CD4-positive, alpha-beta T cell treated with Interleukin-2 at 100 ng/mL for 4 hours (primary cell): ENCODE results near the gene ITGAL.
"Not testable (repeated sequence)": the region's sequence is repeated elsewhere in the genome, so short reads cannot be mapped to it uniquely, and the experiment has no call there.

Experiments
- DNase-seq: peaks from one replicate; pipeline ENCODE4 v3.0.0-alpha.2; 2020; ENCODE audit warnings: low spot score

Gene ITGAL

DNA sequence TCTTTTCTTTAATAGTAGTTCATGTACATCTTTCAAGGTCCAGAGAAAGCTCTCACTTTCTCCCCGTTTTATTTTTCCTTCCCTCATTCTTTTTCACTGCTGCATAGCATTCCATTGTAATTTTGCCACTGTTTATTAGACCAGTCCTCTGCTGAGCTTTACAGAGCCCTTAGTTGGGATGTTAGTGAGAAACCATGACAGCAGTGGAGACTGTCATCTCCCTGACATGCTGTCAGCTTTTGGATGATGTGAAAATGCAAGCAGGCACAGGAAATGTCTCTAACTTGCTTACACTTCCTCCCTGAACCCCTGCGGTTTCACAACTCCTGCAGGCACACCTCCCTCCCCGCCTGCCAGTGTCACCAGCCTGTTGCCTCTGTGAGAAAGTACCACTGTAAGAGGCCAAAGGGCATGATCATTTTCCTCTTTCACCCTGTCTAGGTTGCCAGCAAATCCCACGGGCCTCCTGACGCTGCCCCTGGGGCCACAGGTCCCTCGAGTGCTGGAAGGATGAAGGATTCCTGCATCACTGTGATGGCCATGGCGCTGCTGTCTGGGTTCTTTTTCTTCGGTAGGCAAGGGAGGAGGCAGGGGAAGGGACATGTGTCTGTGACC, at the start of gene ITGAL:
Gene ITGAL, plus strand, starts transcription at position 415 of the 615 bp plus-strand sequence. Its CDS starts 96 bp downstream, at position 511.
- DNase-seq, result peak; percentile 91

DNA sequence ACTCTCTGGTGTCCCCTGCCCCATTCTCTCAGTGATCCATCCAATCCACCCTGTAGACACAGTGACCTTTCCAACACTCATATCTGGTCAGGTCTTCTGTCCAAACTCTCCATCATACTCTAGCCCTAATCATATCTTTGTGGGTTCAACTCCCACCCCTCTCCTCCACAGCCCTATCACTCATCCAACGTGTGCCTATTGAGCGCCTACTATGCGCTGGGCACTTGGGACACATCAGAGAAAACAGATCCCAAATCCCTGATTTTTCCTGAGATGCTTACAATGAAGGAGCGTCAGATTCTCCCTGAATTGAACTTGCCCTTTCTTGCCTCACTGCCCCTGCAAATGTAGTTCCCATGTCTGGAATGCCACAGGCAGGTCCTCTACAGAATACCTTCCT, 44.5 kb upstream of the ITGAL start:
- DNase-seq, result no peak

DNA sequence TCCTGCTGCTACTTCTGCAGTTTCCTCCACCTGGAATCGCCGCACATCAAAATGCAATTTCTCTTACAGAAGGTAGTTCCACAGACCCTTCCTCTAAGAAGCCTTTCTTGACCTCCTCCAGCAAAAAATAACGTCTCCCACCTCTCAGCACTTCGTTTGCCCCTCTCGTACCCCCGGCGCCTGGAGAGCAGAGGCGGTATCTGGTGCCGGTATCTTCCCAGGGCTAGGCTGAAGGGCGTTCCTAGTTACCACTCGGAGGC, 43.2 kb upstream of the ITGAL start:
- no peak for DNase-seq

DNA sequence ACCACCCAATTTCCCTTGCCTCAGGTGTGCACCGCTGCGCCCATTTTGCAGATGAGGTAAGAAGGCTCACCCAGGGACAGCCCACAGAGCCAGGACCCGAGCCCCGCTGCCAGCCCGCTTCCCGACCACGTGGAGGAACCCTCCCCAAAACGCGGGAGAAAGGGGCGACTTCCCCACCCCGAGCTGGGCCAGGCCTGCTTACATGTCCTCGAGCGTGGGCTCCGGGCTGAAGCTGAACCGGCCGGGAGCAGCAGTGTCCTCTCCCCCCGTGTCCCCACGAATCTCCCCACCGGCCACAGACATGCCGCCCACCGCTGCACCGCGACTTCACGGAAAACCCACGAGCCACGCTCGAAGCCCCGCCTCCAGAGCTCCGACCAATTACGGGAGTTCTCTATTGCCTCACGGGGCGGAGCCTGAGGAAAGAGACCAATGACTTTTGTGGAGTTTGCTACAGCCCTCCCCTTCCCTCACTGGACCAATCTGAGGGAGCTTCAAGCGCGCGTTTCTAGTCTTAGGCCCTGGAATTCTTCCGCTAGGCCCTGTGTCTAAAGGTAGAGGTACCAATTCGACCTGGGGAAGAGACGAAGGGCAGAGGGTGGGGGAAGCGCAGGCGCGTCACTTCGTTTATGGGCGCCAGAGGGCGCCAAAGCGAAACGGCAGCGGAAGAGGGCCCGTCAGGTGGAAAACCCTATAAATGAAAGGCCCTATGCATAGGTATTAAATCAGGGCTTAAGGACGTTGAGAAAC, 42.7 kb upstream of the ITGAL start, which contains the start of gene DCTPP1:
Gene DCTPP1, minus strand, starts transcription at position 353 of the 750 bp plus-strand sequence. Its CDS starts 50 bp downstream, at position 303.
- peak; percentile 99 for DNase-seq

DNA sequence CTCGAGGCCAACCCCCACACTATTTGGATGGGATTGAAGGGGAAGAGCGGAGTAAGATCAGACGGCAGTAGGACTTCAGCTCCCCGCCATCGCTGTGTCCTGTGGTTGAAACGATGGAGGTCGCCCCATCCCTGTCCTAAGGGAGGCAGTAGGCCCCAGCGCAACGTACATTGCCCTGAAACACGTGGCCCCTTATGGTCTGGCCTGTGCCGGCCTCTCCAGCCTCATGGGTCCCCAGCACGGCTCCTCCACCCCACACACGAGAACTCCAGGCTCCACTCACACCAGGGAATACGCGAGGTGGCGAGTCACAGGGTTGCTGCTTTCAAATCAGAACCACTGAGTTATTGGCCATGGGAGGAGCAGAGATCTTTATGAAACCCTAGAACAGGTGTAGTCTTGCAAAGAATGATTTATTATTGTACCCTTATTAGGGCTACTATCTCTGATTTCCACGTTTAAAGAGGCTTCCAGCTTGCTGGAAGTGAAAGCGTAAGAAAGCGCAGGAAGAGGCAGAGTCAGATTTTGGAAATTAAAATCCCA, 42.0 kb upstream of the ITGAL start:
- no peak for DNase-seq

DNA sequence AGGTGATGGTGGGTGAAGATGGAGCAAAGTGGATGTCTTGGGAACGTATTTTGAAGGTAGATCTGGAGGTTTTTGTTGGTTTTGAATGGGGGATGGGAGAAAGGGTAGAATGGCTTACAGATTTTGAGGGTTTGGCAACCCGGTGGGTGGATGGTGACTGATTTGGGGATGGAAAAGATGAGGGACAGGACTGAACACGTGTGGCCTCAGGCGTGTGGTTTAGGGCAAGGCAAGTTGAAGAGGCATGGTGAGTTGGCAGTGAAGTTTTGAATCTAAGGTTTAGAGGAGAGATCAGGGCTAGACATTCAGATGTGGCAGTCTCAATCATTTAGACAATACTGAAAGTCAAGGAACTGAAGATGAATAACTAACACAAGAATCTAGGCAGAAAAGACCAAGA, 37.7 kb upstream of the ITGAL start:
- no peak for DNase-seq

DNA sequence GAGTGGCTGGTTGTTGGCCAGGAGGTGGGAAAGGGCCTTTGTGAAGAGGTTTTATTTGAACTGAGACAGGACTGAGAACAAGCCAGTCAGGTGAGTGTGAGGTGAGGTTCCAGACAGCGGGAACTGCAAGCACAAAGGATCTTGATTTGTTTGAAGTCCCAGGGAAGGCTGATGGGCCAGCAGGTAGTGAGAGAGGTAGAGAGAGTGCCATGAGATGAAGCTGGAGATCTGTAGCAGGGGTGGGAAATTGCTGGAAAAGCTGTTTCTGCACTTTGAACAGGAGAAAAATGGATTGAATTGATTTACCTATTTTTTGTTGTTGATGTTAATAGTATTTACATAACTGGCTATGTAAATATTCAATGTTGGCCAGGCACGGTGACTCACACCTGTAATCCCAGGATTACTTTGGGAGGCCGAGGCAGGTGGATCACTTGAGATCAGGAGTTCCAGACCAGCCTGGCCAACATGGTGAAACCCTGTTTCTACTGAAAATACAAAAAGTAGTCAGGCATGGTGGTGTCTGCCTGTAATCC, 35.0 kb upstream of the ITGAL start:
- no peak for DNase-seq

DNA sequence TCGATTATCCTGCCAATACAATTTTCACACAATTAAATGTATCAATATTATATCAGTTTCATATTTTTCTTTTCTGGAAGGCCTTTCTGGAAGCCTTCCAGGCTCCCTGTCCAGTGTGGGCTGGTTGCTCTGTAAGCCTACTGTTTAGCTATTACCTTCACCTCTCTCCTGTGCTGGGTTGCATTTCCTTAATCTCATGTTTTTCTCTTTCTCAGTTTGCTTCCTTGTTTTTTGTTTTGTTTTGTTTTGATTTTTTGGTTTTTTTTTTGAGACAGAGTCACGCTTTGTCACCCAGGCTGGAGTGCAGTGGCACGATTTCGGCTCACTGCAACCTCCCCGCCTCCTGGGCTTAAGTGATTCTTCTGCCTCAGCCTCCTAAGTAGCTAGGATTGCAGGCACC, 33.7 kb upstream of the ITGAL start:
- no peak for DNase-seq

DNA sequence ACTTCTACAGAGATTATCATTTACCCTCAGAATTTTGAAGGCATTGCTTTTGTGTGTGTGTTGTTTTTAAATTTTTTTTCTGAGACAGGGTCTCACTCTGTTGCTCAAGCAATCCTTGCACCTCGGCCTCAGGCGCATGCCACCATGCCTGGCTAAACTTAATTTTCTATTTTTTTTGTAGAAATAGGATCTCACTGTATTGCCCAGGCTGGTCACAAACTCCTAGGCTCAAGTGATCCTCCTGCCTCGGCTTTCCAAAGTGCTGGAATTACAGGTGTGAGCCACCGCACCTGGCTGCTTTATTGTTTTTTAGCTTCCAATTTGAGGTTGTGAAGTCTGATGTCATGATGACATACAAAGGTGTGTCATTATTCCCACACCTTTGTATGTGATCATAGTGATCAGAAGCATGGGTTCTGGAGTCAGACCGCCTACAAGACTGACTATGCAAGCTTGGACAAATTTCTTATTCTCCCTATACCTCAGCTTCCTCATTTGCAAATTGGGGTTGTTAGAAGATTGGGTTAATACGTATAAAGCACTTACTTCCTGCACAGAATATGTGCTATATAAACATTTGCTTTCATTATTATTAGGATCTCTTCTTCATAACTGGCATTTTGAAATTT, 32.7 kb upstream of the ITGAL start:
- DNase-seq, result no peak

DNA sequence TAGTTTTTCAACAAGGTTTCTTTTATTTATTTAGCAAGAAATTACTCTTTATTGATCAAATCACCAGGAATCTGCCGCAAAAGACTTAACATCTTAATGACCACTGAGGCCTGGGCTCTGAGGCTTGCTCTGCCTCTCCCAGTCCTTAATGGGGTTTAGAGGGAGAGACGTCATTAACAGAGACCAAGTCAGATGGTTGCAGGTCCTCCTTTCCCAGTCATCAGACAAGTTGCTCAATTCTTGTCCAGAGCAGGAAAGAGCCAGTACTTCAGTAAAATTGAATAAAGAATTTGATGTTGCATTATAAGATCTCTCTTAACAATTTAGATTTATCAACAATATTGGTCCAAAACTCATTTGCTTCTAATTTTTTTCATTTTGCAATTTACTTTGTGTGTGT, 28.9 kb upstream of the ITGAL start:
- no peak for DNase-seq

DNA sequence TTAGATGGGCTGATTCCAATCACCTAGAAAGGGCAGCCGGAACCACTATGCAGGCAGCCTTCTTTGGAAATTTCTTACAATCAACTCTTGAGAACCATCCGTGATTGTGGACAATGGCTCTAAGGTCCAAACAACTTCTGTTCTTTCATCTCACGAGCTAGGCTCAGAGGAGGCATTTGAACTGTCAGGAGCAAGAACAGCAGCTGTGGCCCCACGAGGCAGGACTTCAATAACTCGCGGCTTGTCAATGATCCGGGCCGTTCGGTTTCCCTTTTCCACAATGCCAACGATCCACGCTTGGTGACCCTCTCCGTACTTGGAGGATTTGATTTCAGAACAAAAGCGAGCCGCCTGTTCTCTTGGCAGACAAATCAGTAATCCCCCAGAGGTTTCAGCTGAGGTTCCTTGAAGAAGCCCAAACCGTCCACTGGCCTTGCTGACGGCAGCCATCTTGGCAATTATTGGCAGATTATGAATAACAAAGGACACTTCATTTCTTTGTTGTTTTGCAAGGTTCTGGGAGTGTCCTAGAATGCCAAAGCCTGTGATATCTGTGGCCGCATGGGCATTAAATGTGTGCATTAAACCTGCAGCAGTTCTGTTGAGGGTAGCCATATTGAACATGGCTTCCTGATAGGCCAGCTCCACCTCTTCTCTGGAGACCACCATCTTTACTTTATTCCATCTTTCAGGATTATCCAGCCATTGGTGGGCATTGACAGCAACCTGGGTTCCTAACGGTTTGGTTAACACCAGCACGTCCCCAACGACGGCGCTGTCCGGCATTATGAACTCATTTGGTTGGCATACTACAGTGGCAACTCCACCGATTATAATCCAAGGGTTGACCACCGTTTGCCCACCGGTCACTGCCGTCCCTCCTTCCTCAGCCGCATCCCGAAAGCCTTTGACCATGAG, 28.1 kb upstream of the ITGAL start:
- DNase-seq, result no peak

DNA sequence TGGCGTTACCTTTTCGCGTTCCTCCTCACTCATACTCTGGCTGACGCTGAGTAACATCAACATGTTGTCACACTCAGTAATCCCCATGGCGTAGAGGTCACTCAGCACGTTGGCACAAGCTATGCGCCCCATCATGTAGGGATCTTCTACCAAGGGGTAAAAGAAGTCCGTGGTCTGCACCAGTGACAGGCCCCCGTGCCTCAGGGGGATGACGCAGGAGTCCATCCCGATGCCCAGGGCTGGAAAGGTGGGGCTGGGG, 27.5 kb upstream of the ITGAL start:
- no peak for DNase-seq

DNA sequence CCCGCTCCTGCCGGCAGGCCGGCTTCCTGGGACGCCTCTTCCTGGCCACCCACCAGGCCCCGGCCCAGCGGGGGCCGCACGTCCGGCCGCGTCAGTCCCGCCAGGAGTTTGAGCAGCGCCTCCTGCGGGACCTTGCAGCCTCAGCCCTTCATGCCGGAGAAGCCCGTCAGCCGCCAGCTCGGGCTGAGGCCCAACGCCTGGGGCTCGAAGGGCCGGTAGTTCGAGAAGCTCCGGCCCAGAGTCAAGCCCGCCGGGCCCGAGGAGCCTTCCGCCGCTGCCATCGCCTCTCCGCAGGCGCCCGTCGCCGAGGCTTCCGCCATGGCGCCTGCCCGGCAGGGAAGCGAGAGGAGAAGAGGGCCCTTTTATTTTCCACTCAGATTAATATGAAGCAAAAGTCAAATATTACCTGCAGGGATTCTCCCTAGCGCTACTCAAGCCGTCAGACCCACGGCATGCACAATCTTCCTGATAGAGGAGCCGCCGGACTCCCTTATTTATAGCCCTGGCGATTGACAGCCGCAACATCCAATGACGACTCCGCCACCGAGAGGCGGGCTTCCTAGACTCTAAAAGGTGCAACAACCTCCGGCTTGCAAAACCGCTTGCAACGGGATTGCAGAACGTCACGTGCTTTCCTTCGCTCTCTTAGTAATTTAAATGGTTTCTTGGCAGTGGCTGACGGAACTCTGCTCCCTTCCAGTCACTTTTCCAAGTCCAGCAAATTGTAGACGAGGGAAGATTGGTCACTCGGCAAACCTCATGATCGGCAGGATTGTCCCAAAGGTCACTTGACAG, 26.9 kb upstream of the ITGAL start, which contains the start of gene SEPHS2:
Gene SEPHS2, minus strand, starts transcription at position 467 of the 795 bp plus-strand sequence. Its CDS starts 147 bp downstream, at position 320.
- peak; percentile 98 for DNase-seq

DNA sequence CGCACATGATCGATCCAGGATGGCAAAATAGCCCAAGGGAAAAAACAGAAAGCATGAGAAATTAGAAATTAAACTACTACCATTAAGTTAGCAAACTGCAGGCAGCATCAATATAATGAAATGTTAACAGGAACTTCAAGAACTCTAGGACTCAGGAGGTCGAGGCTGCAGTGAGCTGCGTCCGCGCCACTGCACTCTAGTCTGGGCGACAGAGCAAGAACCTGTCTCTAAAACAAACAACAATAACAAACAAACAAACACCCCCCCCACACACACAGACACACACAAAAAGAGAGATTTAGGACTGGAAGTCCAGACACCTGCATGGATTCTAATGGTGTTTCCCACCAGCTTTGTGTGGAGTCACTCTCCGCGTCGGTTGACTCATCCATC, 26.3 kb upstream of the ITGAL start:
- DNase-seq, result no peak

DNA sequence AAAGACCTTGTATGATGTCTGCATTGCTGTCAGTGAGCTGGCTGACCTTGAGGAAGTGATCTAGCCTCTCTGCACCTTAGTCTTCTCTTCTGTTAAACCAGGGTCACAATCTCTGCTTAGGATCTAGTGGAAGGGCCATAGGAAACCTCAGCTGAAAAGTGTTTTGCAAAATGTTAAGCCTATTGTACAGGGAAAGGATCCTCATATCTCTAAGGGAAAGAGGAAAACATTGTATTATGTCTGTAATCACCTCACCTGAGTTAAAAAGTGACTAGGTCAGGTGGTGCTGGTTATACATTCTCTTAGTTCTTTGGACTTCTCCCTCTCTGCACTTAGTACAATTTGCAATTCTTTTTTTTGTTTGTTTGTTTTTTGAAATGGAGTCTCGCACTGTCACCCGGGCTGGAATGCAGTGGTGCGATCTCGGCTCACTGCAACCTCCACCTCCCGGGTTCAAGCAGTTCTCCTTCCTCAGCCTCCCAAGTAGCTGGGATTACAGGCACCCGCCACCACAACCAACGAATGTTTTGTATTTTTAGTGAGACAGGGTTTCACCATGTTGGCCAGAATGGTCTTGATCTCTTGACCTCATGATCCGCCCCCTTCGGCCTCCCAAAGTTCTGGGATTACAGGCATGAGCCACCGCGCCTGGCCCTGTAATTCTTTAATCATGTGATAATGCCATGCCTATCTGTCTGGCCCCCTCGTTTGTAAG, 24.9 kb upstream of the ITGAL start:
- DNase-seq, result no peak

DNA sequence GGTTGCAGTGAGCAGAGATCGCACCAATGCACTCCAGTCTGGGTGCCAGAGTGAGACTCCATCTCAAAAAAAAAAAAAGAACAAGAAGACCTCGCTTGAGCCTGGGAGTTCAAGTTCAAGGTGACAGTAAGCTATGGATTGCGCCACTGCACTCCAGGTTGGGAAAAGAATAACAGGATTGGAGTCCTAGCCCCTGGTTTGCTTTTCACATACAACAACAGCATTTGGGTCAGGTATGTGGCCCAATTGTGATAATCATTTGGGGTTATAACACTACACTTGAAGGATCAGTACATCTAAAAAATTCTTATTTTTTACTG, 23.5 kb upstream of the ITGAL start:
- no peak for DNase-seq

DNA sequence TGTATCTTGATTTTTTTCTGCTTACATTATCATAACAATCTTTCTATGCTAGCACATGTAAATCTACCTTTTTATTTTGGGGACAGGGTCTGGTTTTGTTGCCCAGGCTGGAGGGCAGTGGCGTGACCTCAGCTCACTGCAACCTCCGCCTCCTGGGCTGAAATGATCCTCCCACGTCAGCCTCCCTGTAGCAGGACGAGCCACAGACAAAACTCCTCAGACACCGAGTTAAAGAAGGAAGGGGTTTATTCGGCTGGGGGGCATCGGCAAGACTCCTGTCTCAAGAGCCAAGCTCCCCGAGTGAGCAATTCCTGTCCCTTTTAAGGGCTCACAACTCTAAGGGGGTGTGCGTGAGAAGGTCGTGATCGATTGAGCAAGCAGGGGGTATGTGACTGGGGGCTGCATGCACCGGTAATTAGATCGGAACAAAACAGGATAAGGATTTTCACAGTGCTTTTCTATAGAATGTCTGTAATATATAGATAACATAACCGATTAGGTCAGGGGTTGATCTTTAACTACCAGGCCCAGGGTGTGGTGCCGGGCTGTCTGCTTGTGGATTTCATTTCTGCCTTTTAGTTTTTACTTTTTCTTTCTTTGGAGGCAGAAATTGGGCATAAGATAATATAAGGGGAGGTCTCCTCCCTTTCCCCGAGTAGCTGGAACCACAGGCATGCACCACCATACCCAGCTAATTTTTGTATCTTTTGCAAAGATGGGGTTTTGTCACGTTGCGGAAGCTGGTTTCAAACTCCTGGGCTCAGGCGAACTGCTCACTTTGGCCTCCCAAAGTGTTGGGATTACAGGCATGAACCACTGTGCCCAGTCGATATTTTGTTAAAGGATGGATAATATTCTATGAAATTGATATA, 19.6 kb upstream of the ITGAL start:
- not testable (repeated sequence) for DNase-seq

DNA sequence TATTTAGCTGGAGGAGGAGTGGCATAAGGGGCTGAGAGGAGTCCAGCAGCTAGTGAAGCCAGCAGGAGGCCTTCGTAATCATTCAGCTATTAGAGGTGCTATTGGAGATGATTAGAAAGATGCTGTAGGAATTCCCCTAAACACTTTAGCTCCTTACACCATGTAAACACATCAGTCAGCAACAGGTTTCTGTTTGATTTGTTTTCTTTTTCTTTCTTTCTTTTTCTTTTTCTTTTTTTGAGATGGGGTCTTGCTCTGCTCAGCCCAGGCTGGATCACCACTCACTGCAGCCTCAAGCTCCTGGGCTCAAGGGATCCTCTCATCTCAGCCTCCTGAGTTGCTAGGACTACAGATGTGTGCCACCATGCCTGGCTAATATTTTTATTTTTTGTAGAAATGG, 16.2 kb upstream of the ITGAL start:
- DNase-seq, result no peak

DNA sequence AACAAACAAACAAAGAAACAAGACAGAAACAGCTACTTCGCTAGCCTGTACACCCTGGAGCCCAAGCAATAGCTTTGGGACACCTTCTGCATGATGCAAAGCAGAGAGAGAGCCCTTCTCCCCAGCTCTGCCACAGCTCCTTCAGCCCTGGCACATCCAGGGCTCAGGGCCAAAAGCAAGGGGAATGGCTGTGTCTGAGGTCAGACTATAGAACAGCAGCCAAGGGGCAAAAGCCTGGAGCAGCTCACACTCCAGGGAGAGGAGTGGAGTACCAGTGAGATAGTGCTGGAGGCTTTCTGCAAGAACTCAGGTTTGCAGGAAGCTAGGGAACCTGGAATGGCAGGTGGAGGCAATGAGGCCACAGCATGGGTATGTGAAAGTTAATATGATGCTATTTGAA, 15.3 kb upstream of the ITGAL start:
- no peak for DNase-seq
